NCI-H748 treated with DMSO at 0.1 percent for 48 hours (cell line): ENCODE results near the gene EPN2.

Experiments used
- DNase-seq: peaks from one replicate; lab custom pipeline; 2025; lab: John Stamatoyannopoulos, UW

Gene EPN2

DNA sequence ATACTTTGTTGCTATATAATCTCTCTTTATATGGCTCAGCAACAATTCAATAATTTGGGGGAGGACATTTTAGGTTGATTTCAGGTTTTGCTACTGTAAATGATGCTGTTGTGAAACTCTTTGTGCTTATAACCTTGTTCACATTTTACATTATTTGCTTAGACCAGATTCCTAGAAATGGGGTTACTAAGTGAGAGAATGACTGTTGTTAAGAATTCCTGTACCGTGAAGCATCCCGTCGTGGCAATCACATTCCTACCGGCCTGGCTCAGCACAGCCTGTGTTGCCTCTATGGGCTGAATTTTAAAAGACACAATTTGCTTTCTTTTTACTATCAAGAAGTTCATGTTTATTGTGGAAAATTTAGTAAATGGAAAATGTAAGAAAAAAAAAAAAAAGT is 94.0 kb downstream of the EPN2 start:
- no peak for DNase-seq

DNA sequence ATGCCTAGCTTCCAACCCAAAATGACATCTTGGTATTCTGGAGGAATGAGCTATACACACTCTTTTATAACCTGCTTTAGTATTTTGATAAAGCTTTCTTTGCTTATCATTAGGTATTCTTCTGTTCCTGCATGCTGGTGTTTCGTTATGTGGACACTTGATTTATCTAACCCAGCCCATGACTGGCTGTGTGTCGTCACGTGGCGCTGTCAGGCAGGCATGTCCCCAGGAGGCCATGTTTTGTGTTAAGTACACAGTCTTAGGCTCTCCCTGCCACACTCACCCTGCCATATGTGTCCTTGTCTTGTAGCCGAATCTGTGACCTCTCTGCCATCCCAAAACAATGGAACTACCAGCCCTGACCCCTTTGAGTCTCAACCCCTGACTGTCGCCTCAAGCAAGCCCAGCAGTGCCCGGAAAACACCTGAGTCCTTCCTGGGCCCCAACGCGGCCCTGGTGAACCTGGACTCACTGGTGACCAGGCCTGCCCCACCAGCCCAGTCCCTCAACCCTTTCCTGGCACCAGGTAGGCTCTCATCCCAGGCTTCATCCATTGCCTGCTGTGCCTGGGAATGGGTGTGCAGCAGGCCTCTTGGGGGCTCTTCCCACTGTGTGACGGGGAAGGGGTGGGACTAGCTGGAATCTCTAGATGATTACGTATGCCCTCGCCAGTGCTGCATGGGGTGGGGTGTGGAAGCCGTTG is 94.5 kb downstream of the EPN2 start:
- DNase-seq = no peak

DNA sequence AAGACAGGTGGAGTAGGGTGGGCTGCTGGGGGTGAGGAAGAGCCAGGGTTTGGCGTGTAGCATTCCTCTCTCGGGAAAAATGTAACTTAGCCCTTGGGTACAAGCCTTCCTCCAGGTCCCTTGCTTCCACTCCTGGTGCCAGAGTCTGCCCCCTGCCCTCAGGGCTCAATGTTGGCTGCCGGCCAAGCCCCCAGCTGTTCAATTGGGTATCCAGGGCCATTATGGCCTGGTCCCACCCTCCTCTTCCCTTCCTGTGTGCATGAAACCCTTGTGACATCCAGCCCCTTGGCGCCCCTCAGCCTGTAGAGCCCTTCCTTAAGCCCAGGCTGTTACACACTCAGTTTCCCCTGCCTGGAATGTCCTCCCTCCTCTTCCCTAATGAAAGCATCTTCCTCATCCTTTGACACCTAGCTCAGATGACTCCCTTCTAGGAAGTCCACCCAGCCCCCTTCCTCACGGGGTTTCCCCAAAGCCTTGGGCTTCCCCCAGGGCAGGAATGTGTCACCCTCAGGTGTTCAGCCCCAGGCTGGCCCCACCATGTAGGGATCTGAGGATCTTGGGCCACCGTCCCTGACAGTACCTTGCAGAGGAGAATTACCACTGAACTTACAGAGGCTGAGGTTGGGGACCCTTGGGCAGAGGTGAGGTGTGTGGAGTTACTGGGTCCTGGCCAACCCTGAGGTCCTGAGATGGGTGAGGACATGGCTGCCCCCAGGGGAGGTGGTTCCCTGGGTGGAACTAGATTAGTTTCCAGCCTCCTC is 95.4 kb downstream of the EPN2 start:
- no peak for DNase-seq

DNA sequence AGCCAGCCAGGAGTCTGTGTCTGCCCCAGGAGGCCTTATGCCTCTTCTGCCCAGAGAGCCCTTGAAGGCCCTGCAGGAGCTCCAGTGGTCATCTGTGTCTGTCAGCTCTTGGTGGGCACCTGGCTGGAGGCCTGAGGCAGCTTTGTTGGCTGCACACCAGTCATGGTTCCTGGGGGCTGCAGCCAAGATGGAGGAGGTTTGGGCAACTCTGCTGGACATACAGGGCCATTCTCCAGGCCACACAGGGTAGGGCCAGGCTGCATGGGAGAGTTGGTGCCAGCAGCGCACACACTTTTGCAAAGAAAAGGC is 95.9 kb downstream of the EPN2 start:
- DNase-seq = no peak

DNA sequence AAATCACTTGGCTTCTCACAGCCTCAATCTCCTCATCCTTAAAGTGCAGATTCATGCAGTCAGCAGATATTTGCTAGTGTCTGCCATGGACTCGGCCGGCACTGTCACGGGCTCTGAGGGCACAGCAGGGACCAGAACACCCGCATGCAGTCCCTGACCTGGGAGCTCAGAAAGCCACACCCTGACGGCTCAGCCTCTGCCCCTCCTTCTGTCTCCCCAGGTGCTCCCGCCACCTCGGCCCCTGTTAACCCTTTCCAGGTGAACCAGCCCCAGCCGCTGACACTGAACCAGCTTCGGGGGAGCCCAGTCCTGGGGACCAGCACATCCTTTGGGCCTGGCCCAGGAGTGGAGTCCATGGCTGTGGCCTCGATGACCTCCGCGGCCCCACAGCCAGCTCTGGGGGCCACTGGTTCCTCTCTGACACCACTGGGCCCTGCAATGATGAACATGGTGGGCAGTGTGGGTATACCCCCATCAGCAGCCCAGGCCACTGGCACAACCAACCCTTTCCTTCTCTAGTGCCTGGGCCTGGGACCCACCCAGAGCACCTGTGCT is 96.6 kb downstream of the EPN2 start:
- DNase-seq = no peak

DNA sequence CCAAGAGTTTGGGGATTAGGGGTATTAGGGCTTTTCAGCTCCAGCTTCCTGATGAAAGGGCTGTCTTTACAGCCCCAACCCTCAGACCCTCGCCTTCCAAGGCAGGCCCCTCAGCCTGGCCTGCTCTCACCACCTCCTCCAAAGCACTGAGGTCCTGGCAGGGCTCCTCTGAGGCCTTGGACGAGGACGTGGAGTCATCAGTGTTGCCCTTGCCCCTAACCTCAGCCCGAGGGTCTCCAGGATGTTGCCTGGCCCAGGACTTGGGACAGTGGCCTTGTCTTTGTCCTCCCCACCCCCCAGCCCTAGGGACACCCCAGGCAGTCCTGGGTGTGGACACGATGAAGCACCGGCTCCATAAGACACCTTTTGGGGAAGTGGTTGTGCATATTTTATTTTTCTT is 97.2 kb downstream of the EPN2 start:
- no peak for DNase-seq

DNA sequence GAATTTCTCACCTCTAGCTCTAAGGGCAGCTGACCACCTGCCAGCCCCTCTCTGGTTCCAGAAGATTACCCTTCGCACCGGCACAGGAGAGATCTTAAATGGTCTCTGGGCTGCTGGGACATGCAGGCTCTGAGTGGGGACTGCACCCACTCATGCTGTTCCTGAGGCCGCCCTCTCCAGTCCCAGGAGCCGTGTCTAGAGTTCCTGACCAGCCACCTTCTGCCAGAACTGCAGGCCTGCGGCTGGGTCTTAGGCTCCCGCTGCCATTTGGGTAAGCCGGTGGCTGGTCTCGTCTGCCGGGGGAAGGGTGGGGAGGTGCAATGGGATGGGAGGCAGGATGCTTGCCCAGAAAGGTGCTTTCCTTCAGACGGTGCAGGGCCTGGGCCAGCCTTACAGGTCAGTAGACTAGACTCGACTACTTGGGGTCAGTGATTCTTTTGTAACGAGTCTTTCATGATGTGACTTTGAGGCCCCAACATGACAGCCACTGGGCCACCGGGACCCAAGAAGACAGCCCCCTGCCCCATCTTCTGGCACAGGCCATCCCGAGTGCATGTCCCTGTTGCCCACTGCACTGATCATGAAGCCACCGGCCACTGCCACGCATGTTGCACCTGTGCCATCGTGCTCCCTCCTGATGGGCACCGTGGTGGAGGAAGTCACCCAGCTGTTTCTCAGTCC is 98.9 kb downstream of the EPN2 start:
- DNase-seq = no peak

DNA sequence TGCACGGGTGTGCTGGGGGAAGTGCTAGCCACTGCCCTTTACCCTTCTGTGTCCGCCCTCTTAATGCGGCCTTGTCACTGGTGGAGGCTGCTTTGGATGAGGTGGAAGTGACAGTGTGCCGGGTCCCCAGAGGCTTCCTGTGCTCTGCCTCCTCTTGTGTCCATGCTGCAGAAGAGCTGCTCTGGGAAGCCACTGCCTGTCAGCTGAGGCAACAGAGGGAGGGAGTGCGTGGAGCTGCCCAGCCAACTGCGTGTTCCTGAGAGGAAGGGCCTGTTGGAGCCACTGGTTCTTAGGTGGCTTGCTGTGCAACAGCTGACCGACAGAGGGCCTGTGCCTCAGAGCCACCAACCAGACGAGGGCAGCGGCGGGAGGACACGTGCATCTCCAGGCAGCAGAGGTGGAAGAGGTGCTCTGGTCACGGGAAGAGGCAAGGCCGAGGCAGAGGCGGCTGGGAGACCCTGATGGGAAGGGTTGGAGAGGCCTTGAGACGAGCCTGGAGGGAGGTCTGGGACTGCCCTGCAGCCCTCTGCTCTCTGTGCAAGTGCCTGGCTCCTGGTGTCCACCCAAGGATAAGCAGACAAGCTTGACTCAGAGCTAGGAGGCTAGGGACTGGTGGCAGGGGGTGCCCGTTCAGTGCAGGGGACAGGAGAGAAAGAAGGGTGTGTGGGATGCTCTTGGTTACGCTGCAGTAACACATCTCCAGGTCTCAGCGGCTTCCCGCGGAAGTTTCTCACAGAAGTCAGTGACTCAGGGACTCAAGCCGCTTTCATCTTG is 100.0 kb downstream of the EPN2 start:
- no peak for DNase-seq

DNA sequence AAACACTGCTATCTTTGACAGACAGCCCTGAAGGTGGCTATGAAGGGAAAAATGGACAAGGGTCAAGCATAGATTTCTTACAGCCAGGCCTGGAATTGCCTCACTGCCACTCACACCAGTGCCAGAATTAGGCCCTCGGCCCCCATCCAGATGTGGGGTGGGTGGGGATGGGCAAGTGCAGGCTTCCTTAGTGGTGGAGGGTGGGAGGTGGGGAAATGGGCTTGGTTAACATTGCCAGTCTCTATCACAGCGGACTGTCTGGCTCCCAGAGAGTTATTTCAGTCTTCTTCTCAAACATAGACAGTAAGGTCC is 100.5 kb downstream of the EPN2 start:
- no peak for DNase-seq

DNA sequence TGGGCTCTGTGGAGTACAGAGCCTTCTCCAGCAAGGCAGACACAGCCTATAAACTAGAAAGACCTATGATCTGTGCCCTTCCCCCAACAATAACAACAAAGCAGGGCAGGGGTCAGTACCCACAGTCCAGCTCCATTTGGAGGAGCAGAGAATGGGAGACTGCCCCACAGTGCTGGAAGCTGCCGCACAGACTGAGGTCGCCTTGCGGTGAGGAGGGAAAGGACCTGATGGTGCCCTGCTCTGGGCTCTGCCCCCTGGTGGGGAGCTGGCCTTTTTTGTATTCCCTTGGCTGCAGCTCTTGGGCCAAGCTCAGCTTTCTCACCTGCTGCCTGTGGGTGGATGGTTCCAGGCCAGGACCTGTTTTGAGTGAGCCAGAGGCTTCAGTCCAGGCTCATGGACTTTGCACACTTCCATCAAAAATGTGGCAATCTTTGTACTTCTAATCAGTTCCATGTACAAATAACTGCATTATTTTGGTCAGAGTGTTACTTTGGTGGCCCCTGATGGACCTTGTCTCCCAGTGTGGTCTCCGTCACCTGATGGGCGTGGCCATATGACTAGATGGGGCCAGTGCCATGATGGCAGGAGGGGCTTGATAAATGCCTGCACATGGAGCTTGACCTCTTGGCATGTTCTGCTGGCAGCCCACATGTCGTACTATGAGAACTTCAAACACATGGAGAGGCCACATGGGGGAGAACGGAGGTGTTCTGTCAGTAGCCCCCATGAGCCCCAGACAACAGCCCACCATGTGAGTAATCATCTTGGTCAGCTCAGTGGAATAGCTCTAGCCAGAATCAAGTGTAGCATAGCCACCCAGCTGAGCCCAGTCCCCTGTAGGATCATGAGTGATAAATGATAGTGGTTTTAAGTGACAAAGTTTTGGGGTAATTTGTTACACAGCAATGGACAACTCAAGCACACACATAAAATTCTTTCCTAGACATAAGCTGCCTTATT is 101.1 kb downstream of the EPN2 start:
- DNase-seq = no peak

DNA sequence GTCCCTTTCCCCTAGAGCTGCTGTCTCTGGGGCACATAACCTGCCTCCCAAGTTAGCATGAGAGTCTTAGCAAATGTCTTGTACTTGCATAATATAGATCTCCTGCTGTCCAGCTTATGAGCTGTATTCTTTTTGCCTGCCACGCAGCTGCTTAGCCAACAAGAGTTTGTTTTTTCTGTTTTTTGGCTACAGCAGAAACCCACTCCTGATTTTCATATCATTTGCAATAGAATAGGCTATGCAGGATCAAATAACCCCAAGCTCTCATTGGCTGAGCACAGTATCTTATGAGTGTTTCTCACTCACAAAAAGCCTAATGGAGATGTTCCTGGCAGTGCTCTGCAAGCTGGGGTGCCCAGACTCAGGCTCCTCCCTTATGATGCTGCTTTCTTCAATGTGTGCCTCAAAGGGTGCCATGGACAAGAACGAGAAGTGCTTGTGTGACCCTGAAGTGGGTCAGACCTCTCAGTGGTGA is 102.2 kb downstream of the EPN2 start:
- DNase-seq = no peak

DNA sequence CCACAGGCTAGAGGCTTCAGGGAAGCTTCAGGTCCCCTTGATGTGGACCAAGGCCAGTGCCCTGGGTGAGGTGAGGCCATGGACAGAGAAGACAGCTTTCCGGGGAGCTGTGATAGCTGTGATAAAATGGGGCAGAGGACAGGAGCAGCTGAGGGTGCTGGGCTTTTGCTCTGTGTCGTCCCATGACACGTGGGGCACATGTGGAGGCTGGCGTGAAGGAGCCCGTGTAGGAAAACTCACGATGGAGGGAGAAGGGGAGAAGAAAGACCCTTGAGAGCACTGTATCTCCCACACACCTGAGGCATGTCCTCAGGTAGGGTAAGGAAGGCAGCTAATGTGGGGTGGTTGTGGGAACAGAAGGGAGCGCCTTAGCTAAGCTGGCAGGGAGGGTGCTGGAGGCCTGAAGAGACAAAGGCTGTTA is 104.1 kb downstream of the EPN2 start:
- DNase-seq = no peak

DNA sequence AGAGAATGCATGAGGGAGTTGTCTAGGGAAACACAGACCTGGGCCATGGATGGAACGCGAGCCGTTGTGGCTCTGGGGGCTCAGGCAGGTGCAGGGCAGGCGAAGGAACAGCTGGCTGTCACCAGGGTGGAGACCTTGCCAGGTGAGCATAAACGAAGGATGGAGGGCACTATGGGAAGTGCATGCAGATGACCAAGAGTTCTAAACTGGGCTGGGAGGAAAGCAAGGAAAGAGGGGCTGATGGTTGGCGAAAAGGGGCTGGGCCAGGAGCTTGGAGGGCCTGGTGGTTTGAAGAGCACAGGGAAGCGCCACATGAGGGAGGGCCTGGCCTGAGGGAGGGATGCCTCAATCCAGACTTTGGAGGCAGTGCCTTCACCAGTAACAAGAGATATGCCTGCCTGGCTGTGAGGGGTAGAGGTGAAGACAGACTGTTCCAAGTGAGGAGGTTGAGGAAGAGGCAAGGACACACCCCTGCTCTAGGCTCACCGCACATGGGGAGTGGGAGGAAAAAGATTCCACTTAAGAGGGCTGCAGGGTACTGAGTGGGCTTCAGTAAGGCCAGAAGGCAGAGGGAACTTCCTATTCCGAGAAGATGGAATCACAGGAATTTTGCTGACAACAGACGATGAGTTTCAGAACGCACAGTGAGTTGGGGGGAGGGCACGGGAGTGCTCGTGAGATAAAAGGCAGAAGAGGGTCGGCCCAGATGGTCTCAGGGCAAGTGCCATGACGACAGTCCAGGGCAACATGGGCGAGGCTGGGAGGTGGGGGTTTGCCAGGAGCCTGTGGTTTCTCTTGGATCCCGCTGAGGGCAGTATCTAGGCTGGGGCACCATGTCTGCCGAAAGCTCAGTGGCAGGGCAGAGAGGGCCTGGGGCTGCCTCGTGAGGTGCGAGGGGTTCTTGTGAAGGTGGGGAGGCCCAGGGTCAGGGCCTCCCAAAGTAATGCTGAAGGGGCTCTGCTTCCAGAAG is 104.8 kb downstream of the EPN2 start:
- no peak for DNase-seq

DNA sequence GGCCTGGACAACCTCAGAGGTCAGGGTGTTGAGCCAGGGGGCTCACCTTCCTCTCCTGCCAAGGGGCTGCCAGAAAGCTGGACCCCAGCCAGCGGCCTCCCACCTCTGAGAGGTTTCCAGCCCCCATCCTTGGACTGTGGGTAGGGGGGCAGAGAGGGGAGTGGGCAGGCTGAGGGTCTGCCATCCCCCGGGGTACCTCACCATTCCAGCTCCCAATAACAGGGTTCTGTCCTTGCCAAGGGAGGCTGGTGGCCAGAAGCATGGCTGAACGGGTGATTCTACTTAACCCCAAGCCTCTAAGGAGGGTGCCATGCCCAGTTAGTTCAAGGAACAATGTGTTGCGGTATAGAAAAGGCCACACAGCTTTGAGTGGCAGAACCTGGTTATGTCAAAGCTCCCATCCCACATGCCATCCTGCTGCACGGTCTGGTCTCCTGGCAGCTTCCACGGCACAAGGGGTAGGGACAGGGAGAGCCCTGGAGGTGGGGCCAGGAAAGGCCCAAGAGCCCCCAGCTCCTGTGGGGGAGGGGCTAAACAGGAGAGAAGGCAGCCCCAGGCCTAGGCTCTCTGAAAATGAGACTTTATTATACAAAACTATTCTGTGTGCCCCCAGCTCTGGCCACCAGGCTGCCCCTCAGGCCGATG is 105.6 kb downstream of the EPN2 start:
- DNase-seq = no peak

DNA sequence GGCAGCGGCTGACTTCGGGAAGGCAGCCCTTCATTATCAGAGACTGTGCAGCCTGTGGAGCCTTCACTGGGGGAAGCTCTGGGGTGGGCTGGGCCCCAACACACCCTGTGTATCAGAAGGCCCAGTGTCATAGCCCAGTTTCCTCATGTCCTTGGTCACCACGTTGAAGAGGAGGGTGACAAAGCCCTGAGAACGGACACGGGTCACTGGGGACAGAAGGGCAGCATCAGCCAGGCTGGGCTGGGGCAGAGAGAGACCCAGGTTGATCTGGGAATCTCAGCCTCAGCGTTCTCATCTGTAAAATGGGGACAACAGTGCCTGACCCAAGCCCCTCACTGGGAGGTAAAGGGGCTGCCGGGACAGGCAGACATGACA is 106.1 kb downstream of the EPN2 start:
- DNase-seq = no peak

DNA sequence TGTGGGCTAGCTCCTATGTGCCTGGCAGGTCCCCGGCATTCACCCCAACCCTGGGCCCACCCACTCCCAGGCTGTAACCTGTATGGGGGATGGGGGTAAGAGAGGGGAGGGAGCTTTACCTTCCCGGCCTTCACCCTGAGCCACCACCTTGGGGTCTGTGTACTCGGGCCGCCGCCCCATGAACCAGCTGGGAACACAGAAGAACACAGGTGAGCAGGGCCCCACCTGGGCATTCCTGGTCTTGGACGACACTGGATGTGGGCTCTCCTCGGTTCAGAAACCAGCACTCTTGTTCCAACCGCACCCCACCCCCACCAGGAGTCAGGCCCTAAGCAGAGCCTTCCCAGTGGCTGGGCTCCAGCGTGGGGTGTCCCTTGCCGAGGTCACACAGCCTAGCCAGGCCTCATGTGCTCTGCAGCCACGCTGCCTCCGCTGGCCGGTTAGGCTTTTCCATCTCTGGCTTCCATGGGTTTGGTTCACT is 106.5 kb downstream of the EPN2 start:
- no peak for DNase-seq

DNA sequence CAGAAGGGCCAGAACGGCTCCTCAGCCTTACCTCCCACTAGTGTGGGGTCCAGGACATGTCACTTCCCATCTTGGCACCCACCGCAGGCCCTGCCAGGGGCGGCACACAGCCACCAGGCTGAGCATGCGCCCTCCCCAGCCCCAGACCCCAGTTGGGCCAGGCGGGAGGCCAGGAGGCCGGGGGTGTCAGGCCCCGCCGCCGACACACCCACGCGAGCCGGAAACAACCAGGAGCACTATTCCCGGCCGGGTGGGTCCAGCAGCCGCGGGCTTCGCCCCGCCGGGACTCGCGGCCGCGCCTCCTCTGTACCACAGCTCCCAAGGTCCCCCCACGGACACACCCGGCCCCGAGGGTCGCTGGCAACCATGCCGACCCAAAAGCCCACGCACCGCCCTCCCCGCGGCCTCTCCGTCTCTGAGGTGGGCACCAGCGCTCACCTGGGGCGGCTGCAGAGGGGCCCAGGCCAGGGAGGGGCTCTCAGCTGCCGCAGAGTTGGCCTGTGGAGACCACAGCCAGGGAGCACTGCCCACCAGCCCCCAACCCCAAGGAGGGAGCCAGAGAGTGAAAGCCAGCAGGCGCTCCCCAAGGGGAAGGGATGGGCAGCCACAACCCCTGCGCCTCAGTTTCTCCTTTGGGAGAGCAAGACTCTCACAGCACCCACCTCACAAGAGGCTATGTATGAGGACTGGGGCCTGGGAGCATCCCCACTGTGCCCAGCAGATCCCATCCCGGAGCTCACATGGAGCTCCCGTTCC is 107.3 kb downstream of the EPN2 start:
- DNase-seq = no peak

DNA sequence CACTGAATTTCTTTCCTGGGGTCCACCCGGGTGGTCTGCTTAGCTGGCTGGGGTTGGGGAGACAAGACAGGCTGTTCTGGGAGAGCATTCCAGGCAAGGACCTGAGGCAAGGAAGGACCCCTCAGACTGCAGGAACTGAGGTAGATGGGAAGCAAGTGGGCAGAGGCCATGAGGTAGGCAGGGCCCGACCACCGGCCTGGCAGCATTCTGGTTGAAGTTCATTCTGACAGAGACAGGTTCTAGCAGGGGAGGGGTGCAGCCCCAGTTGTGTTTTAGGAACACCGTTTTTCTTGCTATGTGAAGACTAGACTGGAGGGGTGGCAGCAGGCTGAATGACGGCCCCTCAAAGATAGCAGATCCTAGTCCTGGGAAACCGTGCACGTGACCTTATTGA is 107.9 kb downstream of the EPN2 start:
- no peak for DNase-seq
